SH-SY5Y (cell line): ENCODE data around the gene CBLB.

Experiments
- GATA2 ChIP-seq: IDR thresholded peaks from 2 replicates; pipeline ENCODE4 v1.6.1; 2011; ENCODE audit warnings: mild to moderate bottlenecking, low read depth, low read length
- GATA3 ChIP-seq: IDR thresholded peaks from 2 replicates; pipeline ENCODE4 v1.6.1; 2011; ENCODE audit warnings: low read depth, mild to moderate bottlenecking, low read length, moderate library complexity

- no peak for TF ChIP-seq GATA2
- no peak for TF ChIP-seq GATA3
These were observed 249.2 kb downstream of the CBLB start for GRCh38 chr3:105619651-105620050.
